ENCODE results near the gene PTGFRN. TPM values are rescaled to one million over a fixed set of nuclear protein-coding genes. Genes with fewer than 3 reads are reported as not detected.

Gene PTGFRN
- total and polyA plus RNA-seq, 9 of the 15 experiments (the other 6 are each of a cell fraction or from before 2014, with no cell fraction given) = 17.3 to 33.1 (median 25.7) TPM

GRCh38 chr1:117034791-117035290 lies 125.1 kb downstream of the PTGFRN start:
- Histone ChIP-seq H3K4me3 (no peak overlapping the region), H4K20me1 (replicated peaks; ENCODE audit: control insufficient read depth, insufficient read depth, low read length) (no peaks in the 10 kb centered on the region), H3K9me3 (replicated peaks; ENCODE audit: control insufficient read depth, insufficient read depth, low read depth, low read length) (no peaks in the 10 kb centered on the region), H3K79me2 (ENCODE audit: control insufficient read depth, insufficient read depth, low read length) (no peaks in the 10 kb centered on the region), H3K9ac (ENCODE audit: insufficient read depth in 1 of 2, low read depth in 2 of 2, low read length in 2 of 2) (no peak overlapping the region), H3K27me3 (ENCODE audit: control insufficient read depth in 2 of 2, insufficient read depth in 2 of 2, low read length in 2 of 2) (no peaks in the 10 kb centered on the region), H3K4me1 (replicated peaks in 1 of 2; ENCODE audit: control insufficient read depth in 2 of 2, insufficient read depth in 2 of 2, low read length in 2 of 2) (no peaks in the 10 kb centered on the region; a peak in 2 of 5 replicates), H3K4me2 (ENCODE audit: insufficient read depth, low read length) (no peak overlapping the region), H3K9me1 (ENCODE audit: control insufficient read depth, insufficient read depth, low read length) (no peaks in the 10 kb centered on the region), H2AFZ (ENCODE audit: low read depth, low read length) (no peak overlapping the region), H3K27ac (ENCODE audit: extremely low read depth, low read depth, low read length) (no peak overlapping the region), H3K36me3 (ENCODE audit: control insufficient read depth, insufficient read depth, low read length) (no peaks in the 10 kb centered on the region)
- no TSS peak for BruUV-seq (replicated peaks)
- in situ Hi-C loops (cut with MboI) (no loop called here), intact Hi-C loops (cut with micrococcal nuclease) (no loop called here)
- ATAC-seq (no peak), DNase-seq (ENCODE audit: extremely low read depth in 1 of 4, low spot score in 3 of 4) (no peak), FAIRE-seq (no peak)
- ChIA-PET CTCF (ENCODE audit: low intra/inter-chr PET ratio) (interaction anchor here (0.7 kb wide), 1 partner anchor 151 kb away, joined by 6 read pairs; no protein-coding TSS in a partner anchor), POLR2A (no interaction called here)
- WGBS (ENCODE audit: insufficient coverage, low coverage, missing lambda C conversion rate) = 54% methylated on average over 7 of the region's 7 CpGs
- TF ChIP-seq HNRNPUL1 (IDR thresholded peaks at IDR 0.05; ENCODE audit: low read length) = no peak

GRCh38 chr1:117036018-117036461 lies 126.3 kb downstream of the PTGFRN start:
- Histone ChIP-seq H2AFZ (ENCODE audit: low read depth, low read length) (peak overlapping the region; percentile 72; the same call in 1 of the 2 replicates), H3K4me3 (no peak overlapping the region), H3K9me3 (replicated peaks; ENCODE audit: control insufficient read depth, insufficient read depth, low read depth, low read length) (no peaks in the 10 kb centered on the region), H3K4me2 (ENCODE audit: insufficient read depth, low read length) (no peak overlapping the region), H3K4me1 (replicated peaks in 1 of 2; ENCODE audit: control insufficient read depth in 2 of 2, insufficient read depth in 2 of 2, low read length in 2 of 2) (no peaks in the 10 kb centered on the region; a peak in 2 of 5 replicates), H3K36me3 (ENCODE audit: control insufficient read depth, insufficient read depth, low read length) (no peaks in the 10 kb centered on the region), H3K79me2 (ENCODE audit: control insufficient read depth, insufficient read depth, low read length) (no peaks in the 10 kb centered on the region), H4K20me1 (replicated peaks; ENCODE audit: control insufficient read depth, insufficient read depth, low read length) (no peaks in the 10 kb centered on the region), H3K9ac (ENCODE audit: insufficient read depth in 1 of 2, low read depth in 2 of 2, low read length in 2 of 2) (no peak overlapping the region; a peak in 1 of 4 replicates), H3K27ac (ENCODE audit: extremely low read depth, low read depth, low read length) (no peak overlapping the region), H3K27me3 (ENCODE audit: control insufficient read depth in 2 of 2, insufficient read depth in 2 of 2, low read length in 2 of 2) (no peaks in the 10 kb centered on the region), H3K9me1 (ENCODE audit: control insufficient read depth, insufficient read depth, low read length) (no peaks in the 10 kb centered on the region)
- DNase-seq (ENCODE audit: extremely low read depth in 1 of 4, low spot score in 3 of 4) = peak in 3 of 4 experiments; percentile 37 to 44 (median 38)
- no TSS peak for BruUV-seq (replicated peaks)
- ChIA-PET CTCF (ENCODE audit: low intra/inter-chr PET ratio) (interaction anchor here (0.7 kb wide), 2 partner anchors 22 to 24 kb away, joined by 3 read pairs; no protein-coding TSS in a partner anchor), POLR2A (interaction anchor here (0.6 kb wide), 1 partner anchor 31 kb away, joined by 3 read pairs; no protein-coding TSS in a partner anchor)
- WGBS (ENCODE audit: insufficient coverage, low coverage, missing lambda C conversion rate) = 30% methylated on average over 6 of the region's 6 CpGs
- intact Hi-C loops (cut with micrococcal nuclease) (no loop called here), in situ Hi-C loops (cut with MboI) (no loop called here)
- no peak for FAIRE-seq
- ATAC-seq = peak; percentile 87
- TF ChIP-seq, protein P1, sequence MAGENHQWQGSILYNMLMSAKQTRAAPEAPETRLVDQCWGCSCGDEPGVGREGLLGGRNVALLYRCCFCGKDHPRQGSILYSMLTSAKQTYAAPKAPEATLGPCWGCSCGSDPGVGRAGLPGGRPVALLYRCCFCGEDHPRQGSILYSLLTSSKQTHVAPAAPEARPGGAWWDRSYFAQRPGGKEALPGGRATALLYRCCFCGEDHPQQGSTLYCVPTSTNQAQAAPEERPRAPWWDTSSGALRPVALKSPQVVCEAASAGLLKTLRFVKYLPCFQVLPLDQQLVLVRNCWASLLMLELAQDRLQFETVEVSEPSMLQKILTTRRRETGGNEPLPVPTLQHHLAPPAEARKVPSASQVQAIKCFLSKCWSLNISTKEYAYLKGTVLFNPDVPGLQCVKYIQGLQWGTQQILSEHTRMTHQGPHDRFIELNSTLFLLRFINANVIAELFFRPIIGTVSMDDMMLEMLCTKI (IDR thresholded peaks at IDR 0.05; ENCODE audit: partially characterized antibody) = no peak
- TF ChIP-seq PRMT5 (CRISPR knock-in tag; IDR thresholded peaks at IDR 0.05) = no peak
- TF ChIP-seq MTA3 (IDR thresholded peaks at IDR 0.05; ENCODE audit: borderline replicate concordance) = 0 out of 2 replicates have a peak, but pooled peaks have one; percentile 22
- no peak for TF ChIP-seq RUNX1 (IDR thresholded peaks at IDR 0.05; ENCODE audit: low read depth)
